Pancreas (tissue), 10 donors: ENCODE measurements around the gene CTAG2. TPM values are rescaled to one million over a fixed set of nuclear protein-coding genes. Genes with fewer than 3 reads are reported as not detected.

Source experiments
- ATAC-seq, 4 donors: fragments of 200-7000 bp; cut with Tn5 transposase; one replicate each; pipeline versions ENCODE4 v1.8.0 to v1.9.1; 2020; ENCODE audit warnings: mild to moderate bottlenecking in 4 of 4, moderate library complexity in 4 of 4
- DNase-seq, 6 donors: peaks; one replicate each; pipeline ENCODE4 v3.0.0-alpha.2; 2020
- FAIRE-seq: peaks from 2 replicates; lab custom pipeline; 2012; peaks lifted over from hg19 to GRCh38; lab: Jason Lieb, UNC
- H3K27ac ChIP-seq, 4 donors: fragments of 200-600 bp; sonication (generic); 1 replicate in 3 of 4; 2 replicates in 1 of 4; pipeline versions ENCODE4 v1.5.0 to v1.8.0; 2020
- H3K27me3 ChIP-seq, 4 donors: fragments of 200-600 bp; one replicate each; pipeline ENCODE4 v1.8.0; 2021
- H3K36me3 ChIP-seq, 3 donors: fragments of 200-600 bp; sonication (generic) in 1 of 3; one replicate each; pipeline versions ENCODE4 v1.5.0 to v1.8.0; 2020 to 2021
- H3K4me1 ChIP-seq, 3 donors: fragments of 200-600 bp; one replicate each; pipeline ENCODE4 v1.8.0; 2021
- H3K4me3 ChIP-seq, 4 donors: fragments of 200-600 bp; sonication (generic) in 2 of 4; one replicate each; pipeline versions ENCODE4 v1.5.0 to v1.8.0; 2020 to 2021
- H3K9me3 ChIP-seq, 4 donors: fragments of 200-600 bp; one replicate each; pipeline ENCODE4 v1.8.0; 2021
- WGBS, 2 donors: extraction: QIAGEN DNeasy Blood & Tissue Kit; methylation state at CpG; one replicate each; pipeline ENCODE4 v1.1.7; 2013; 5-methylcytosine and 5-hydroxymethylcytosine counted together
- intact Hi-C, 3 donors: fragments of 100-400 bp; cut with DNase I; formaldehyde crosslinking; loops; one replicate each; pipeline versions ENCODE4 v1.11.1 to v1.14.2; 2022
- polyA plus RNA-seq, 2 donors: library from polyadenylated mRNA; stranded (reverse); fragments of 200-250 nt; gene quantifications; one replicate each; pipeline ENCODE4 v1.2.3, GENCODE V29; 2013
- total RNA-seq, 6 donors: library from RNA; stranded (reverse); fragmentation: NEBNext Ultra II Directional in 4 of 6; extraction: Animal tissue kit (Norgen Biotek cat#: 25700) in 4 of 6; gene quantifications; one replicate each; pipeline versions ENCODE4 v1.2.1 to v1.2.4, GENCODE V29; 2021 to 2023
- TF ChIP-seq, protein P1 (sequence below), 4 donors: fragments of 200-600 bp; sonication (generic) in 3 of 4; IDR thresholded peaks; one replicate each; pipeline versions ENCODE4 v1.5.0 to v1.8.0; 2021; ENCODE audit warnings: antibody characterized with exemption in 4 of 4
- donor health status: healthy with polysubstance abuse.
- donor health status: DM: no; HTN: no; CAD: no; lungs with moderate emphysema.
- donor health status: DM: no; HTN: no; CAD: no.
- donor health status: control.
- donor health status: control.
- donor health status: Bipolar disorder and iron deficiency.
- donor health status: DM: yes; HTN: yes; CAD: no.
- donor health status: DM: no; HTN: no; CAD: no.
- donor health status: DM: no; HTN: no; CAD: no.
- donor health status: DM: yes; HTN: yes; CAD: no.

Gene CTAG2
- total and polyA plus RNA-seq, 8 donors, result 1.2 TPM; not detected in 7

DNA sequence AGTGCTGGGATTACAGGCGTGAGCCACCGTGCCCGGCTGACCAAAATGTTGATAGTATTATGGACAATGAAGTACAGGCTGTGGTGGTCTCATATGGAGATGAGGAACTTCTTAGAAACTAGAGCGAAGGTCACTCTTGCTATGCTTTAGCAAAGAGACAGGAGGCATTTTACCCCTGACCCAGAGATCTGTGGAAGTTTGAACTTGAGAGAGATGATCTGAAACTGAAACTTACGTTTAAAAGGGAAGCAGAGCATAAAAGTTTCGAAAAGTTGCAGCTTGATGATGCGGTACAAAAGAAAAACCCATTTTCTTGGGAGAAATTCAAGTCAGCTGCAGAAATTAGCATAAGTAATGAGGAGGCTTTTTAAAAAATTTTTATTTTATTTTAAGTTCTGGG lies 8.5 kb upstream of the CTAG2 start:
- Histone ChIP-seq H3K9me3 (no peaks in the 10 kb centered on the region), H3K4me3 (no peak overlapping the region), H3K4me1 (no peaks in the 10 kb centered on the region), H3K36me3 (no peaks in the 10 kb centered on the region), H3K27ac (no peak overlapping the region), H3K27me3 (no peaks in the 10 kb centered on the region)
- DNase-seq (no peak), FAIRE-seq (no peak), ATAC-seq (no peak)
- intact Hi-C loops, result no loop called here
- 75% methylated on average over 7 of the region's 7 CpGs for WGBS, 2 donors
- TF ChIP-seq, protein P1, sequence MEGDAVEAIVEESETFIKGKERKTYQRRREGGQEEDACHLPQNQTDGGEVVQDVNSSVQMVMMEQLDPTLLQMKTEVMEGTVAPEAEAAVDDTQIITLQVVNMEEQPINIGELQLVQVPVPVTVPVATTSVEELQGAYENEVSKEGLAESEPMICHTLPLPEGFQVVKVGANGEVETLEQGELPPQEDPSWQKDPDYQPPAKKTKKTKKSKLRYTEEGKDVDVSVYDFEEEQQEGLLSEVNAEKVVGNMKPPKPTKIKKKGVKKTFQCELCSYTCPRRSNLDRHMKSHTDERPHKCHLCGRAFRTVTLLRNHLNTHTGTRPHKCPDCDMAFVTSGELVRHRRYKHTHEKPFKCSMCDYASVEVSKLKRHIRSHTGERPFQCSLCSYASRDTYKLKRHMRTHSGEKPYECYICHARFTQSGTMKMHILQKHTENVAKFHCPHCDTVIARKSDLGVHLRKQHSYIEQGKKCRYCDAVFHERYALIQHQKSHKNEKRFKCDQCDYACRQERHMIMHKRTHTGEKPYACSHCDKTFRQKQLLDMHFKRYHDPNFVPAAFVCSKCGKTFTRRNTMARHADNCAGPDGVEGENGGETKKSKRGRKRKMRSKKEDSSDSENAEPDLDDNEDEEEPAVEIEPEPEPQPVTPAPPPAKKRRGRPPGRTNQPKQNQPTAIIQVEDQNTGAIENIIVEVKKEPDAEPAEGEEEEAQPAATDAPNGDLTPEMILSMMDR (IDR thresholded peaks at IDR 0.05), result no peak

DNA sequence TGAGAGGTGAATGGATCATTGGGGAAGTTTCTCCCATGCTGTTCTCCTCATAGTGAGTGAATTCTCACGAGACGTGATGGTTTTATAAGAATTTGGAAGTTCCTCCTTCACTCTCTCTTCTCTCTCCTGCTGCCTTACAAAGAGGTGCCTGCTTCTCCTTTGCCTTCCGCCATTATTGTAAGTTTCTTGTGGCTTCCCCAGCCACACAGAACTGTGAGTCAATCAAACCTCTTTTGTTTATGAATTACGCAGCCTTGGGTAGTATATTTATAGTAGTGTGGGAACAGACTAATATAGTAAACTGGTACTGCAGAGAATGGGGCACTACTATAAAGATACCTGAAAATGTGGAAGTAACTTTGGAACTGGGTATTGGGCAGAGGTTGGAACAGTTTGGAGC lies 7.8 kb upstream of the CTAG2 start:
- TF ChIP-seq, protein P1 (IDR thresholded peaks at IDR 0.05), result no peak
- WGBS, 2 donors, result 64 to 69% methylated on average over 4 of the region's 4 CpGs
- ATAC-seq (no peak), DNase-seq (no peak), FAIRE-seq (no peak)
- Histone ChIP-seq H3K9me3 (no peaks in the 10 kb centered on the region), H3K4me1 (no peaks in the 10 kb centered on the region), H3K36me3 (no peaks in the 10 kb centered on the region), H3K27ac (no peak overlapping the region), H3K4me3 (no peak overlapping the region), H3K27me3 (no peaks in the 10 kb centered on the region)
- intact Hi-C loops, result no loop called here

DNA sequence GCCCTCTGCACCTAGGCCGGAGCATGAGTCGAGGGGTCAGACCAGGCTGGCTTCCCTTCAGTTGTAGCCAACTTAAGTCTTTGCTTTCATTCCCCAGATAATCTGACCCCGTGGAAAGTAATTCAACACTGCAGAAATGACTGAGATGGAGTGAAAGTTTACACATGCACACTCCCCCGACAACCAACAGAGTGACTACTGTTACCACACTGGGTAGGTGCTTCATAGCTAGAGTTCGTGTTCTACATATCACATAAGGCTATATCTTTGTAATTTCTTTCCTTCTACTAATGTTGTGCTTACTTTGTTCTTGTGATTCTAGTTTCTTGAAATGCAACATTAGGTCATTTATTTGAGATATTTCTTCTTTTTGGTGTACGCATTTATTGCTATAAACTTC lies 7.2 kb upstream of the CTAG2 start:
- Histone ChIP-seq H3K4me3 (no peak overlapping the region), H3K27me3 (no peaks in the 10 kb centered on the region), H3K27ac (no peak overlapping the region), H3K9me3 (no peaks in the 10 kb centered on the region), H3K36me3 (no peaks in the 10 kb centered on the region), H3K4me1 (no peaks in the 10 kb centered on the region)
- intact Hi-C loops, result no loop called here
- WGBS, 2 donors, result 67 to 74% methylated on average over 6 of the region's 6 CpGs
- TF ChIP-seq, protein P1 (IDR thresholded peaks at IDR 0.05), result no peak
- DNase-seq (no peak), ATAC-seq (no peak), FAIRE-seq (no peak)

DNA sequence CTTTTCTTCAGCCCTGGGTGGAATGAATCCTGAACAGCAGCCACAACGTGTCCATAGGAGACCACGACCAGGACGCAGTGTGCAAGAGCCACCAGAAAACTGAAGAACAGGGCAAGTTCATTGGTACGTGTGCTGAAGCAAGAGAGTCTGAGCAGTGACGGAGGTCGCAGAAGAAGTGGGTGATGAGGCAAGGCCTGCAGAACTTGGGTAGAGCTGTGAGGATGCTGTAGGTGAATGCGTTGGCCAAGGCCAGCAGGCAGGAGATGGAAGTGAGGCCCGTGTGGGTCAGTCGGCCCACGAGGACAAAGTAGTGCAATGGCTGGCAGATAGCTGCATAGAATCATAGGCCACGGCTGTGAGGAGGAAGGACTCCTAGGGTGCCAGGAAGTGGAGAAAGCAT lies 5.6 kb upstream of the CTAG2 start:
- intact Hi-C loops, result no loop called here
- ATAC-seq, result no peak
- Histone ChIP-seq H3K4me1 (no peaks in the 10 kb centered on the region), H3K27ac (no peak overlapping the region), H3K36me3 (no peaks in the 10 kb centered on the region), H3K27me3 (no peaks in the 10 kb centered on the region), H3K4me3 (no peak overlapping the region), H3K9me3 (no peaks in the 10 kb centered on the region)
- no peak for FAIRE-seq
- TF ChIP-seq, protein P1 (IDR thresholded peaks at IDR 0.05), result no peak
- 80 to 81% methylated on average over 11 of the region's 11 CpGs for WGBS, 2 donors
- no peak for DNase-seq

DNA sequence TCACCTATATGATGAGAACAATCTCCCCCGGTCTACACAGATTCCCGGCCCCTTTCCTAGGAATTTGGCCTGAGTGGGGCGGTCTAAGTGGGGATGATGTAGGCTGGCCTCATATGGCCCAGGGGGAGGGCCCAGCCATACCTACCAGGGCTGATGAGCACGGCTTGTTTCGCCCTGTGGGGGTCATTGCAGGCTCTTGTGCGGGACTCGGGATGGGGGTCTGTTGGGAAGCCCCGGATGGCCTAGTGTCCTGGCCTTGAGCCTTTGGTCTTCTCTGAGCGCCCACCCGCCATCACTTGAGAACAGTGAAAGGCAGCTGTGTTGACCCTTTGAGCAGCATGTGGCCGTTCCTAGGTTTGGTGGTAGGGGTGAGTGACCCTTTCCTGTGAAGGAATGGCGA lies 4.8 kb upstream of the CTAG2 start:
- intact Hi-C loops, result no loop called here
- ATAC-seq (no peak), DNase-seq (peak in 1 of 6 donors; percentile 43), FAIRE-seq (no peak)
- WGBS, 2 donors, result 84 to 86% methylated on average over 12 of the region's 12 CpGs
- Histone ChIP-seq H3K27ac (no peak overlapping the region), H3K36me3 (no peaks in the 10 kb centered on the region), H3K4me1 (no peaks in the 10 kb centered on the region), H3K4me3 (no peak overlapping the region), H3K27me3 (no peaks in the 10 kb centered on the region), H3K9me3 (no peaks in the 10 kb centered on the region)
- TF ChIP-seq, protein P1 (IDR thresholded peaks at IDR 0.05), result no peak
